ENCODE measurements around the gene ZBTB16.

ZBTB16 gene

DNA sequence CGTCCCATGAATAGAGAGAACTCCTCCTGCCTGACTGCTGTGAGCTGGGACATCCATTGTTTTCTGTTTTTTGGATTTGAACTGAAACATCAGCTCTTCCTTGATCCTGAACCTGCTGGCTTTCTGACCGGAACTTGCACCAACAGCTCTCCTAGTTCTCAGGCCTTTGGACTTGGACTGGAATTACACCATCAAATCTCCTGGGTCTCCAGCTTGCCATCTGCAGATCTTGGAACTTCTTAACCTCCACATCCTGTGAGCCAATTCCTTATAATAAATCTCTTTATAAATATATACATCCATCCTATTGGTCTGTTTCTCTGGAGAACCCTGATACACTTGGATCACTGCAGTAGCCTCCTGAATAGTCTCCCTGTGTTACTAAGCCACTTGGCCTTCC is 42.5 kb upstream of the ZBTB16 start:
- no peaks in the 10 kb centered on the region for H4K20me1 ChIP-seq (ENCODE audit: insufficient read depth)
- no peak overlapping the region for H2AFZ ChIP-seq (ENCODE audit: low read depth)
- no peaks in the 10 kb centered on the region for H3K36me3 ChIP-seq (ENCODE audit: insufficient read depth)
- H3K79me2 ChIP-seq (ENCODE audit: insufficient read depth, low read depth) = no peaks in the 10 kb centered on the region
- TF ChIP-seq, protein P1, sequence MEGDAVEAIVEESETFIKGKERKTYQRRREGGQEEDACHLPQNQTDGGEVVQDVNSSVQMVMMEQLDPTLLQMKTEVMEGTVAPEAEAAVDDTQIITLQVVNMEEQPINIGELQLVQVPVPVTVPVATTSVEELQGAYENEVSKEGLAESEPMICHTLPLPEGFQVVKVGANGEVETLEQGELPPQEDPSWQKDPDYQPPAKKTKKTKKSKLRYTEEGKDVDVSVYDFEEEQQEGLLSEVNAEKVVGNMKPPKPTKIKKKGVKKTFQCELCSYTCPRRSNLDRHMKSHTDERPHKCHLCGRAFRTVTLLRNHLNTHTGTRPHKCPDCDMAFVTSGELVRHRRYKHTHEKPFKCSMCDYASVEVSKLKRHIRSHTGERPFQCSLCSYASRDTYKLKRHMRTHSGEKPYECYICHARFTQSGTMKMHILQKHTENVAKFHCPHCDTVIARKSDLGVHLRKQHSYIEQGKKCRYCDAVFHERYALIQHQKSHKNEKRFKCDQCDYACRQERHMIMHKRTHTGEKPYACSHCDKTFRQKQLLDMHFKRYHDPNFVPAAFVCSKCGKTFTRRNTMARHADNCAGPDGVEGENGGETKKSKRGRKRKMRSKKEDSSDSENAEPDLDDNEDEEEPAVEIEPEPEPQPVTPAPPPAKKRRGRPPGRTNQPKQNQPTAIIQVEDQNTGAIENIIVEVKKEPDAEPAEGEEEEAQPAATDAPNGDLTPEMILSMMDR (conservative IDR thresholded peaks at IDR 0.05; ENCODE audit: low read depth, low read length) = no peak
- H3K4me3 ChIP-seq (IDR thresholded peaks at IDR 0.05; ENCODE audit: insufficient read depth, low read depth, low read length) = no peak overlapping the region
- no peak overlapping the region for H3K4me2 ChIP-seq
- no peaks in the 10 kb centered on the region for H3K4me1 ChIP-seq (ENCODE audit: low read depth, poor library complexity, severe bottlenecking)
- H3K27ac ChIP-seq = no peak overlapping the region
- no peak overlapping the region for H3K9ac ChIP-seq
- H3K27me3 ChIP-seq (ENCODE audit: insufficient read depth, low read depth) = no peaks in the 10 kb centered on the region

DNA sequence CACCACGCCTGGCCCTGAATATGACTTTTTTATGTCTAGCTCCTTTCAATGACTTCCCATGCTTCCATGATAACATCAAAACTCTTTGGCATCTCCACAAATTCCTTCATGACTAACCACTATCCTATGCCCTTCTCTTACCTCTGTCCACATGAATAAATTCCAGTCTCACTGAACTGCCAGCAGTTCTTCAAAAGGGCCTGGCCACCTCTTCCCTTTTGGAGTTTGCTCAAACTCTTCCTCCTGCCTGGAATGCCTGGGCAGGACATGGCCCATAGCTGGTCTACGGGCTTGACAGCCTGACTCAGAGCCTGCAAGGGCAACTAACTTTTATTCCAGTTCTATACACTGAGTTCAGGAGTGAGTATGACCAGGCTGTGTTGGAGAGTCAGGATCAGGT is 41.8 kb upstream of the ZBTB16 start:
- Histone ChIP-seq H3K4me1 (ENCODE audit: low read depth, poor library complexity, severe bottlenecking) (no peaks in the 10 kb centered on the region), H3K27me3 (ENCODE audit: insufficient read depth, low read depth) (no peaks in the 10 kb centered on the region), H4K20me1 (ENCODE audit: insufficient read depth) (no peaks in the 10 kb centered on the region), H3K27ac (no peak overlapping the region), H3K4me2 (no peak overlapping the region), H2AFZ (ENCODE audit: low read depth) (no peak overlapping the region), H3K79me2 (ENCODE audit: insufficient read depth, low read depth) (no peaks in the 10 kb centered on the region), H3K9ac (no peak overlapping the region), H3K4me3 (IDR thresholded peaks at IDR 0.05; ENCODE audit: insufficient read depth, low read depth, low read length) (no peak overlapping the region), H3K36me3 (ENCODE audit: insufficient read depth) (no peaks in the 10 kb centered on the region)
- TF ChIP-seq, protein P1 (conservative IDR thresholded peaks at IDR 0.05; ENCODE audit: low read depth, low read length) = no peak

DNA sequence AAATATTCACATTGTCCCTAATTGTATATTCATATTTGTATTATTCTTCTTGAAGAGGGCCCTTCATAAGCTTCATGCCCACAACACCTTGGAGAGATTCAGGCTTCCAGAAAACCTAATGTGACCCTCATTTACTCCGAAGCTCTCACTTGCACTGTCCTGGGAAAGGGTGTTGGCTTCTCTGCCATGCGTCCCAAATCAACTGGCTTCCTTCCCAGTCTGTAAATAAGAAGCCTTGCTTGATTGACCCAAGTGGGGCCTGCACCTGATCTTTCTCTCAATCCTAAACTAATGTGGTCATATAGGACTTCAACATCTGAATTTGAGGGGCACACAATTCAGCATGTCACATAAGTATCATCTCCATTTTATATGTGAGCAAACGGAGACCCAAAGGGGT is 40.5 kb upstream of the ZBTB16 start:
- no peaks in the 10 kb centered on the region for H3K79me2 ChIP-seq (ENCODE audit: insufficient read depth, low read depth)
- no peak overlapping the region for H3K4me3 ChIP-seq (IDR thresholded peaks at IDR 0.05; ENCODE audit: insufficient read depth, low read depth, low read length)
- no peaks in the 10 kb centered on the region for H3K36me3 ChIP-seq (ENCODE audit: insufficient read depth)
- no peak overlapping the region for H3K9ac ChIP-seq
- no peaks in the 10 kb centered on the region for H3K4me1 ChIP-seq (ENCODE audit: low read depth, poor library complexity, severe bottlenecking)
- H4K20me1 ChIP-seq (ENCODE audit: insufficient read depth) = no peaks in the 10 kb centered on the region
- TF ChIP-seq, protein P1 (conservative IDR thresholded peaks at IDR 0.05; ENCODE audit: low read depth, low read length) = no peak
- no peak overlapping the region for H3K4me2 ChIP-seq
- no peak overlapping the region for H2AFZ ChIP-seq (ENCODE audit: low read depth)
- H3K27me3 ChIP-seq (ENCODE audit: insufficient read depth, low read depth) = no peaks in the 10 kb centered on the region
- no peak overlapping the region for H3K27ac ChIP-seq

DNA sequence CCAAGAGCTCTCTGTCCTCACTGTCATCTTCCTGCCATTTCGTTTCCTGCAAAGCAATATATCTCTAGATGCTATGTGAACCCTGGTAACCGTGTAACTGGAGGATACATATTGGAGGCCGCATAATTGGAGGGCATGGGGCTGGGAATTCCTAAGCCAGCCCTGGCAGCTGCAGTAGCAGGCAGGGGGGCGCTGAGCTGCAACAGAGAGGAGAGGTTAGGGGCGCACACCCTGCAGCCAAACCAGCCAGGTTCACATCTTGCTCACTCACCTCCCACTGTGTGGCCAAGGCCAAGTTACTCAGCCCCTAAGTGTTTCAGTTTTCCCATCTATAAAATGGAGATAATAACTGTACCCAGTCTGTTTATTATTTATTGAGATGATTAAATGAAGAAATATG is 39.9 kb upstream of the ZBTB16 start:
- Histone ChIP-seq H3K79me2 (ENCODE audit: insufficient read depth, low read depth) (no peaks in the 10 kb centered on the region), H3K27ac (no peak overlapping the region), H3K9ac (no peak overlapping the region), H3K4me1 (ENCODE audit: low read depth, poor library complexity, severe bottlenecking) (no peaks in the 10 kb centered on the region), H2AFZ (ENCODE audit: low read depth) (no peak overlapping the region), H3K36me3 (ENCODE audit: insufficient read depth) (no peaks in the 10 kb centered on the region), H4K20me1 (ENCODE audit: insufficient read depth) (no peaks in the 10 kb centered on the region), H3K27me3 (ENCODE audit: insufficient read depth, low read depth) (no peaks in the 10 kb centered on the region), H3K4me2 (no peak overlapping the region), H3K4me3 (IDR thresholded peaks at IDR 0.05; ENCODE audit: insufficient read depth, low read depth, low read length) (no peak overlapping the region)
- TF ChIP-seq, protein P1 (conservative IDR thresholded peaks at IDR 0.05; ENCODE audit: low read depth, low read length) = no peak
